Limb (tissue), 2 donors: Measurements from ENCODE around the gene CLEC4A.
"Not testable (repeated sequence)": the region's sequence is repeated elsewhere in the genome, so short reads cannot be mapped to it uniquely, and the experiment has no call there.

Experiments used
- DNase-seq, 2 donors: peaks; one replicate each; pipeline ENCODE4 v3.0.0-alpha.2; 2016; ENCODE audit errors: extremely low spot score in 2 of 2

CLEC4A gene

GRCh38 chr12:8123124-8123912 lies at the start of gene CLEC4A:
Gene CLEC4A, plus strand, starts transcription at chr12:8123617. Its CDS starts 262 bp downstream, at chr12:8123879.
- no peak for DNase-seq

DNA sequence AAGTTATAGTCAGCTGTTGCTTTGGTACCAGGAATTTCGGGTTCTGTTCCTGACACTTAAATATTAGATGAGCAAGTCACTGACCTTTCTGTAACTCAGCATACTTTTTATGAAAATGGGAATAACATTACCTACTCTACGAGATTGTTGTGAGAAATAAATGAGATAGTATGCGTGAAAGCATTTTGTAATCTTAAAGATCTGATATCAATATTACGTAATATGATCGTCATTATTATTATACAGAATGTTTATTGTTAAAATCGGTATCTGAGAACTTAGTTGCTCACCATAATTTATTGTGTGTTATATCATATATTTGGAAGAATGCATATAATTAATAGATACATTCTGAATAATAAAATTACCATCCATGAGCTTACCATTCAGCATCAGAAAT lies 47.5 kb upstream of the CLEC4A start:
- no peak for DNase-seq

DNA sequence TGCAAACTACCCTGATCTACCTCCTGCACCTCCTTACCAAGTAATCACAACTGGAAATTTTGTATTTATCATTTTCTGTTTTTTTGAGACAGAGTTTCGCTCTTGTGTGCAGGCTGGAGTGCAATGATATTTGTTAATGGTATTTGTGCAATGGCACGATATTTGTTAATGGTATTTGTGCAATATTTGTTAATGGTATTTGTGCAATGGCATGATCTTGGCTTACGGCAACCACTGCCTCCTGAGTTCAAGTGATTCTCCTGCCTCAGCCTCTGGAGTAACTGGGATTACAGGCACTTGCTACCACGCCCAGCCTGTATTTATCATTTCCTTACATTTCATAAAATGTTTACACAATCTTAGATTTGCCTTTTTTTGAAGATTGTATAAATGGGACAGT lies 47.1 kb upstream of the CLEC4A start:
- no peak for DNase-seq

DNA sequence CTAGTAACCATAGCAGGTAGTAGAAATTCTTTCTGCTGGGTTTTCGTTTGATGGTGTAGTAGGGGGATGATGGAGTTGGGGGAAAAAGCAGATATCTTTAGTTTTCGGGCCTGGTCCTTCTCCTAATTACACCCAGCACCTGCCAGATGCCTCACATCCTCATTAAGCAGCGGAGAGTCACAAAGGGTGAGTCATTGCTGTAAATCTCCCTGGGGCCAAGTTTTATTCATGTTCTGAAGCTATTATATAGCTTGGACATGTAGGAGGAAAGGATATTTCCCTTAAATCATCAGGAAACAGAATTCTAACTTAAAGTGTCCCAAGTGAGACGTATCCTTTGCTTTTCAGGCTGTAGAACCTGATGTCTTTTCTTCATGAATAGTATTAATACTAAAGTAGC lies 46.2 kb upstream of the CLEC4A start:
- DNase-seq = no peak

GRCh38 chr12:8078398-8078797 lies 45.0 kb upstream of the CLEC4A start:
- DNase-seq = peak; percentile 22 to 52

- DNase-seq = no peak
Measured at GRCh38 chr12:8078916-8079315, 44.5 kb upstream of the CLEC4A start.

DNA sequence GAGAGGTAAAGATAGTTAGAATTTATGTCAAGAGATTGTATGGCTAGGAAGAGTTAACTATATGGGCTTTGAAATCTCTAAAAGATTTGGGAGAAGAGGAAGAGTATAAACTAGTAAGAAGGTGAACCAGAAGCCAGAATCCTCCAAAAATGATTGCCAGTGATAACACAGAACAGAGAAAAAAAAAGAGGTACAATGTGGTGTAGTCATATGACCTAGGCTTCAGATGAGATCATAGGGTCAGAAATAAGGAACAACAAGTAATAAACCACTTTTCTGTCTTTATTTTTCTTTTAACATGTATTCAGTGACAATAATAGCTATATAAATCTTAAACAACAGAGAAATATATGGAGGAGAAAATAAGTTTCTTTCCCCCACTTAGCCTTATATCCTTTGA lies 43.3 kb upstream of the CLEC4A start:
- DNase-seq = no peak

- DNase-seq = peak in 1 of 2 donors; percentile 29
Measured at GRCh38 chr12:8081251-8081920, 42.0 kb upstream of the CLEC4A start.

GRCh38 chr12:8082808-8083100 lies 40.7 kb upstream of the CLEC4A start:
- DNase-seq = no peak

DNA sequence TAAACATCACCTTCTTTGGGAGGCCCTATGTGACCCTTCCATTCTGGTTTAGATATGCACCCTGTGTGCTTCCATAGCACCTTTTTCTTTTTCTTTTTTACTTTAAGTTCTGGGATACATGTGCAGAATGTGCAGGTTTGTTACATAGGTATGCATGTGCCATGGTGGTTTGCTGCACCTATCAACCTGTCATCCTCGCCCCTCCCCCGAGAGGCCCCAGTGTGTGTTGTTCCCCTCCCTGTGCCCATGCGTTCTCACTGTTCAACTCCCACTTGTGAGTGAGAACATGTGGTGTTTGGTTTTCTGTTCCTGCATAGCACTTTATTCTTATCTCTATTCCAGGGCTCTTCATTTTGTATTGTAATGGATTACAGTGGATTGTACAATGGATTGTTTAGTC lies 39.1 kb upstream of the CLEC4A start:
- DNase-seq = not testable (repeated sequence)

- DNase-seq = no peak
Measured at GRCh38 chr12:8087666-8088065, 35.8 kb upstream of the CLEC4A start.

DNA sequence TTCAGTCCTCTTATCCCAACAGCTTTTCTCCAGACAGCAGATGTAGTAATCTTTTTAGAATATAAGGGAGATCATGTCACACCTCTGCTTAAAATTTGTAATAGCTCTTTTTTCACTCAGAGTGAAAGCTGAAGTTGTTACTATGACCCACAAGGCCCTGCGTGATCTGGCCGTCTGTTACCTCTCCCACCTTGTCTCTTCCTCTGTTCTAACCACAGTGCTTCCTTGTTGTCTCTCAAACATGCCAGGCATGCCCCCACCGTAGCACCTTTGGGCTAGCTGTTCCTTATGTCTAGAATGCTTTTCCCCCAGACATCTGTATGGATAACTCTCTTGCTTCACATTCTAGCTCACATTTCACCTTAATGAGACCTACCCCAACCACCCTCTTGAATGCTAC lies 34.8 kb upstream of the CLEC4A start:
- no peak for DNase-seq

DNA sequence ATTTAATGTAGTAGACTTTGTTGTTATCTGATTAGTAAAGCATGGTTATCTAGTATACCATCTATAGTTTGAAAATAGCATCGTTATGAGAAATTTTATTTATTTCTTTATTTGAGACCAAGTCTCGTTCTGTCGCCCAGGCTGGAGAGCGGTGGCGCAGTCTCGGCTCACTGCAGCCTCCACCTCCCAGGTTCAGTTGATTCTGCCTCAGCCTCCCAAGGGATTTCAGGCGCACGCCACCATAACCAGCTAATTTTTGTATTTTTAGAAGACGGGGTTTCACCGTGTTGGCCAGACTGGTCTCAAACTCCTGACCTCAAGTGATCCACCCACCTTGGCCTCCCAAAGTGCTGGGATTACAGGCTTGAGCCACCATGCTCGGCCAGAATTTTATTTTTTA lies 34.1 kb upstream of the CLEC4A start:
- DNase-seq = not testable (repeated sequence)

DNA sequence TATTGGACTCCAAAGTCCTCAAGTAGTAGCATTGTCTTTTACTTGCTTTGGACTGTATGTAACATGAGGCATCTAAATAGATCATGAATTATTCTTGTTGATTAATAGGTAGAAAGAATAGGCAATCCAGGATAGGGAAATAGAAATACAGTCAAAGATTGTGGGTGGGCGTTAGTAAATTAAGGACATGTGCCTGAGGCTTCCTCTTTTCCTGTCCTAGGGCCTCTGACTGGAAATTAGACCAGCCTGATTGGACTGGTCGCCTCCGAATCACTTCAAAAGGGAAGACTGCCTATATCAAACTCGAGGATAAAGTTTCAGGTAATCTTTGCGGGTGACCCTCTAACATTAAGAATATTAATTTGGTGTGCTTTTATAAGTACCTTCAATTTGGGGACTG lies 33.7 kb upstream of the CLEC4A start:
- DNase-seq = no peak

- DNase-seq = no peak
Measured at GRCh38 chr12:8093291-8093690, 30.1 kb upstream of the CLEC4A start.

DNA sequence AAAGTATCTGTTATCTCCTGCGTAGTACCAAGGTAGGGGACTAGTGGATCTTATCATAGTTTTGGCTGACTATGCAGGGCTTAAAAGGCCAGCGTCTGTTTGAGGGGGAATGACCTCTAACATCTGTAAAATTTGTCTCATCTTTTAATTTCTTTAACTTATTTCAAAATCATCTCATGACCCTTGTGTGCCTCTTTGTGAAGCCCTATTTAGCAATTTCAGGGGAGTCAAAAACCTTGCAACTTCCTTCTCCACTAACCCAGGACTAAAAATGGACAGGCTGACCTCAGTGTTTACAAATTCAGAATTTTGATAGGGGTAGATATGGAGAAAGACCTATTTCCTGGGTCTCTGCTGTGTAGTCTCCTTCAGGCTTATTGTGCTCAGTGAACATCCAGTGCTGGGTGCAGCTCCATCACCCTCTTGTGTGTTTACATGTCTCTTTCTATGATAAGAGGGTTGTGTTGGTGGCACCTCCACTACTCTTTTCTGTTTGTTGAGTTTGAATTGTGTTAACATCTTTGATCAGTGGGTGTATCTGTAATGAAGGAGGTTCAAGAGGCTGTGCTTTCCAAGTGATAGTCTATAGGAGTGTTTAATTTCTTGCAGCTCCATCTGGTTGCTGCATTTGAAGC lies 27.0 kb upstream of the CLEC4A start:
- no peak for DNase-seq

DNA sequence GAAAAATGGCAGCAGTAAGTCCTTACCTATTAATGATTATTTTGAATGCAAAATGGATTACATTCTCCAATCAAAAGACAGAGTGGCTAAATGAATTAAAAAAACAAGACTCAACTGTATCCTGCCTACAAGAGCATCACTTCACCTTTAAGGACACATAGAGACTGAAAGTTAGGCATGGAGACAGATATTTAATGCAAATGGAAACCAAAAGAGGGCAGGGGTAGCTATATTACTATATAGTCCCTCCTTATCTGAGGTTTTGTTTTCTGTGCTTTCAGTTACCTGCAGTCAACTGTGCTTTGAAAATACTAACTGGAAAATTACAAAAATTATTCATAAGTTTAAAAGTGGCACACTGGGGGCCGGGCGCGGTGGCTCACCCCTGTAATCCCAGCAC lies 24.2 kb upstream of the CLEC4A start:
- DNase-seq = no peak

DNA sequence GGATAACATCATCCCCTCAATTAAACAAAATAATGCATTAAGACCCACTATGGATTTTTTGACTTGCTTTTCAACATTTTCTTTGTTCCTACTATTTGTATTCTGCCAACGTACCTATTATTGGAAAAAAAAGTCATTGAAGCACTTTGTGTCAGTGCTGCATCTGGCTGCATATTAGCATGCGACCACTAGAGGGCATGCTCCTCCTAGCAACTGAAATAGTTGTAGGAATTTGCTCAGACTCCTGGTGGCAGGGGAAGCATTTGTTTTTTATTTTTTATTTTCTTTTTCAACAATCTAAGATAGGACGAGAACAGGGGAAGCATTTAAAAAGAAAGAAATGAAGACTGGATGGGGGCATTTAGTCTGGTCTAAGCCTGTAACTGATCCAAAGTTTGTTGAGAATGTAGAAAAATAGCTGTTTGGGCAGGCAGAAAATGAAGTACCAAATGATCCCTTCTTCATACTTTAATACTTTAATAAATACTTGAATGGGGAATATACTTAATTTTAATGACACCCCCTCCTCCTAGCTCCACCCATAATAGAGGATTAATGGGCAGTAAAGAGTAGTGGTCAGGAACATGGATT lies 14.5 kb upstream of the CLEC4A start:
- peak; percentile 82 to 84 for DNase-seq

DNA sequence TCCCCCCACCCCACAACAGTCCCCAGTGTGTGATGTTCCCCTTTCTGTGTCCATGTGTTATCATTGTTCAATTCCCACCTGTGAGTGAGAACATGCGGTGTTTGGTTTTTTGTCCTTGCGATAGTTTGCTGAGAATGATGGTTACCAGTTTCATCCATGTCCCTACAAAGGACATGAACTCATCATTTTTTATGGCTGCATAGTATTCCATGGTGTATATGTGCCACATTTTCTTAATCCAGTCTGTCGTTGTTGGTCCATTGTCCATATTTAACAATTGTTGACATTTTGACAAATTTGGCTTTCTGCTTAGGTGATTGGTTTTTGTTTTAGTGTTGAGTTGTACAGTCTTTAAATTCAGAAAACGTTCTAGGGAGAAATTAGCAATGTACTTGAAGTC lies 10.3 kb upstream of the CLEC4A start:
- DNase-seq = not testable (repeated sequence)

DNA sequence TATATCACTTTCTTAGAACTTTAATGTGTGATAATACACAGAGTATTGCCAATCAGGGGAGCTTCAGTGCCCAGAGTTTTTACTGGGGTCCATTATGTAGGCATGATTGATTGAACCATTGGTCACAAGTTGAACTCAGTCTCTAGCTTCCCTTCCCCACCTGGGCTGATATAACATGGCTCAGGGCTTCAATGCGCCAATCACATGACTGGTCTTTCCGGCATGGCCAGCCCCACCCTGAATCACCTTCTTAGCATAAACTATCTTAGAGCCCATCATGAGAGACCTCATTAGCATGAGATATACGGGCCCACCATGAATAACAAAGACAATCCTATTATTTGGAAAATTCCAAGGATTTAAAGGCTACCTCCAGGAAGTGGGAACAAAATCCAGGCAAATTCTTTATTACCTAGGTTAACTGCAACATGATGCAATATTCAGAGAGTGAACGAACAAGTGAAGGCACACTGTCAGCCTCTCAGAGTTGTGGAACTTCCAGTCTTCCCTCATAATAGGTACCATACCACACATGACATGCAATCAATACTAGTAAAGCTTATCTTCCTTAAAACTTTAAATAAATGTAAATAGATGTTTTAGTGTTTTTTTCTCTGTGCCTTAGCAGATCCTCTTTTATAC lies 3.2 kb upstream of the CLEC4A start:
- no peak for DNase-seq

DNA sequence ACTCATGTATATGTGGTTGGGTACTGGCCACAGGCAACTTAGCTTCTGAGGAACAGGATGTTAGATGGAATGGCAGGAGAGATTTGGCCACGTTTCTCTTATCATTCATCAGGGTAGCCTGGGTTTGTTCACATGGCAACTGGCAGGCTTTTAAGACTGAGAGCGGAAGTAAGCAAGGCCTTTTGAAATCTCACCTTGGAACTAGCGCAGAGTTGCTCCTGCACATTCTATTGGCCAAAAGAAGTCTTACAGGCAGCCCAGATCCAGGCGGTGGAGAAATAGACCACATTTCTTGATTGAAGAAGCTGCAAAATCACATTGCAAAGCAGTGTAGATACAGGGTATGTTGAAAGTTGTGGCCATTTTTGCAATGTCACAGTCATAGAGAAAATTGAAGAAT lies 3.7 kb downstream of the CLEC4A start:
- no peak for DNase-seq
